ENCODE data around the gene UBASH3B.
"Not testable (repeated sequence)": the region's sequence is repeated elsewhere in the genome, so short reads cannot be mapped to it uniquely, and the experiment has no call there.

The UBASH3B gene

DNA sequence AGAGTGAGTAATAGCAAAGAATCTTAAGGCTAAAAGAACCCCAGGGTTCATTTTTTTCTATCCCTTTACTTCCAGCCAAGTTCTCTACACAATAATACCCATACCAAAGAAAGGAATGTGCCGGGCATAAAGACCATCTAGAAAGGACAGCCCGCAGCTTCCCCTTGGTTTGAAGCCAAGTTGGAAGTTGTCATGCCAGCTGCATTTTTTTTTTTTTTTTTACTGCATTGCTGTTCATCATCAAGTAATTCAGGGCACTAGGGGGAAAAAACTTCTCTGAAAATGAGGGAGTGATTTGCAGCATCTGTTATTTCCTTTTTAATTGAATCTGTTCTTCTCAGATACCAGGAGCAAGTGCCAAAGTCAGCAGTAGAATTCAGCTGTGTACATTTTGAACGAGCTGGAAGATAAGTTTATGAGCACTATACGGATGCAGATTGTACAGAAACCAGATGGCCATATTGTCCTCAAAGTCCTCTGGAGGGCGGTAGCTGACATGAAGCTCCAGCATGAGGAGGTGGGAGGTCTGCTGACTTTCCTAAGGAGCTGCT is 56.4 kb downstream of the UBASH3B start:
- DNase-seq, result no peak

DNA sequence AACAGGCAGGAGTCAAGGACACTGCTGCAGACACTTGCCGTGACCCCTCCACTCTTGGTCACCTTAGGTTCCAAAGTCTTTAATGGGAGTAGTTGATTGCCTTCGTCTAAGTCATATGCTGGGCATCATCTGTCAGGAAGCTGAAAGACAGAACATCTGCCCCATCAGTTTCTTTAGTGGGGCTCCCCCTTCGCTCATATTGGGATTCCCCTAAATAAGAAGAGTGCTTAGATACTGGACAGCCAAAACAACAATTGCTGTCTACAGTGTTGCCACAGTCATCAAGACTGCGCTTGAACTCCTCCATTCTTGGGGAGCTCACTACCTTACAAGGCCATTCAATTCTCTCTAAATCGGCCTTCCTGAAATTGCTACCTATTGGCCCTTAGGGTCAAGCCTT is 58.5 kb downstream of the UBASH3B start:
- no peak for DNase-seq

DNA sequence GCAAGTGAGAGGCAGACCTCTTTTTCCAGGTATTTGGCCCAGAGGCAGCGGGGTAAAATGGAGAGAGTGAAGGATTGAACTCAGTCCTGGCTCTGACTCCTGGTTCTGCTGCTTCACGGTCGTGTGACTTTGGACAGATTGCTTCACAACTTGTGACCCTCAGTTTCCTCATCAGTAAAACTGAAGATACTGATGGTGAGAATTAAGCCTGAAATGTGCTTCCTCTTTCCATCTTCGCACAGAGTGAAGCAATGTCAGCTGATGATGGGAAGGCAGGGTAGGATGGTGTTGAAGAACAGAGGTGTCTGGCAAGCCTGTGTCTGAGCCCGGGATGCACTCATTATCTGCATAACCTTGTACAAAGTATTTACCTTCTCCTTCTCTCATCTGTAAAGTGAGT is 59.0 kb downstream of the UBASH3B start:
- no peak for DNase-seq

DNA sequence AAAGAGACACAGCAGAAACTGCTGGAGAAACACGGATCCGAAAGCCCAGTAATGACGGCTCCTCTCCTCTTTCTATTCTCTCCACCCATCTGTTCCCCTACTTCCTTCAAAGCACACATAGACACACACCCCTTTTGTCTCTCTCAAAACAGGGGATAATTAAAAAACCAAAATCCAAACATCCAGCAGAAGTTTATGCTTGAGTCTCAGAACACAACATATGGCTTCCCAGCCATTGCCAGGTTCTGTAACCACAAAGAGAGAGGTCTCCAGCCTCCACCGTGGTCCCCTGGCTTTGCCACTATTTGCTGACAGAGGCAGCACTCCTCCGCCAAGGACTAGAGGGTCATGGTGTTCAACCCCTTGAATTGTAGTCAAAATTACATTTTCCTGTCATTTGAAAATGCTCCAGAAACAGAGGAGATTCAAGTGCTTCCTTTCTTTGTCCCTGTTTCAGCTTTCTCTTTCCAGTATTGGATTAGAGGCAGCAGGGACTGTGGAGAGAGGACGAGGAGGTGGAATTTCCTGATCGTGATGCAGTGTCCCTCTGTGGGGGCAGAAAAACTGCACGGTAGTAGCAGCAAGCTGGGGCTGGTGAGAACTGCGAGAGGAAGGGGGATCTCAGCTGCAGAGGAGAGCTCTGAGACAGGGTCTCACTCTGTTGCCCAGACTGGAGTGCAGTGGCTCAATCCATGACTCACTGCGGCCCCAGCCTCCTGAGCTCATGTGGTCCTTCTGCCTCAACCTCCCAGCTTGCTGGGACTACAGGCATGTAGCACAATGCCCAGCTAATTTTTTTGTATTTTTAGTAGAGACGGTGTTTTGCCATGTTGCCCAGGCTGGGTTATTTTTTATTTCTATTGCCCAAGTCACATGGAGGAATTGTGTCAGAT is 60.3 kb downstream of the UBASH3B start:
- no peak for DNase-seq

DNA sequence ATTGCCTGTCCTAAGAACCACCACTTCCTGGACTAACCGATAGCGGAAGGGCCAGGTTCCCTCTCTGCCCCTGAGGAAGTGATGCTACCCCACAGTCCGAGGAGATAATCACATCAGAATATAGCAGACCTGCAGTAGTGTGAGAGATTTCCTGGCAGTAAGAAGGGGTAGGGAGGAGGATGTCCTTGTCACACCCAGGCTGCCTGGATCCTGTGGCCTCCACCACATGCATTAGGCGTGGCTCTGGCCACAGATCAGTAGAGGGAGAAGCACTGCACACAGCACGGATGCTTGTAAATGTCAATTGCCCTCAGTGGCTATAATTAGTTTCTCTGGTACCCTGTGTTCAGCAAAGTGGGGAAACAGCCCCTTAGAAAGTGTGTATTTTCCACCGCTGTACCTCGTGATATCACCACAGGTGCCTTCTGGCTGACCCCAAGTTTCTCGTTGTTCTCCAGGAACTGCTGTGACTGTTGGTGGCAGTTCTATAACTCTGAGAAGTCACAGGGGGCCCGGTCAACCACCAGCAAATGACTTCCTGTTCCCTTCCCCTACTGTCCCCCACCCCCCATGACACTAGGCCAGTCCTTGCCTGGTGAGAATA is 61.8 kb downstream of the UBASH3B start:
- no peak for DNase-seq

DNA sequence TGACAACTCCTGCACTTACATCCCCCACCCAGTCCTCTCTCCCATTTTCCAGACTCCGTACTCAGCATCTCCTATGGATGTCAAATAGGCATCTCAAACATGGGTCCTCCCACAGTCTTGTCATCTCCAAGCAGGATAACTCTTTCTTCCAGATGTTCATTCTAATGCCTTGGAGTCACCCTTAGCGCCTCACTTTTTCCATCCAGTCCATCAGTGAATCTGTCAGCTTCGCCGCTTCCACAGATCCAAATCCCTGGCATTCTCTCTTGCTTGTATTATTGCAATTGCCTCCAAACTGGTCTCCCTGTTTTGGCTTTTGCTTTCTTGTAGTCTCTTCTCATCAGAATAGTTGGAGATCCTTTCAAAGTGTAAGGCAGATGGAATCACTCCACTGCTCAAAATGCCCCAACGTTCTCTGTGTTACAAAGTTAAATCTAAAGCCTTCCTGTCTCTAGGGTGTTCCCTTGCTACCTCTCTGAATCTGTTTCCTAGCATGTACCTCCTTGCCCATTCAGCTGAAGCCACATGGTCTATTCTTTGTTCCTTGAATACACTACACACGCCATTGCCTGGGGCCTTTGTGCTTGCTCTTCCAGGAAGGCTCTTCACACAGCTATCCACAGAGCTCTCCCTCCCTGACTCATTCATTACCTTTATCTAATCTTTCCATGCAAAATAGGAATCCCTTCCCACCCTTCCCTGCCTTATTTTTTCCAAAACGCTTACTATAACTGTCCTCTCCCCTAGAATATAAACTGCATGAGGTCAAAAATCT is 64.8 kb downstream of the UBASH3B start:
- DNase-seq, result no peak

DNA sequence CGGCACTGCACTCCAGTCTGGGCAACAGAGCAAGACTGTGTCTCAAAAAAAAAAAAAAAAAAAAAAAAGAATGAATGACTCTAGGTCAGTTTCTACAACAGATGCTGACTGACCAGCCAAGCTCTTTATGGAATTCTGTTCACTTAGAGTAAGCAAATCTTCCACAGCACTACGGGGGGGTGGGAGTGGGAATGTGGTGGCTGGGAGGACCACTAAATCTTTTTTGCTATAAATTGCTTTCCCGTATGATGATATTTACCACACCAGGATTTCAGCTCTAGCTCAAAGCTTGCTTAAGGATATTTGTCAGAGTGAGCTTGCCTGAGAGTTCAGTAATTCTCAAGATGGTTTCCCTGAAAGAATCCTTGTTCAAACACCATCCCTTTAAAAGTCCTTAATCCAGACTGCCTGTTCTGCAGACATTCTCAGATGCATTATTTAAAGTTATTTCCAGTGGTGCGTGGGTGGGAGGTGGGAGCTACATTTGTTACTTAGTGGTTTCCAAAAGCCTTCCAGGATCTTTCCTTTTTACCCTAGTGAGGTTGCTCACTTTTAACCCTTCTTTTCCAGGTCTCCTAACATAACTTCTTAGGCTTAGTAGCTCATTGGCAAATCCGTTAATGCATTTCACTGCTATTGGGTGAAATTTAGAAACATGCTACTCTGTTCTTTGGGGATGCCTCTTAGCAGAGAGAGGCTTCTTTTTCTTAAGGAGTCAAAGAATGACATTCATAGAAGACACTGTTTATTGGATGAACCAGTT is 65.9 kb downstream of the UBASH3B start:
- no peak for DNase-seq

DNA sequence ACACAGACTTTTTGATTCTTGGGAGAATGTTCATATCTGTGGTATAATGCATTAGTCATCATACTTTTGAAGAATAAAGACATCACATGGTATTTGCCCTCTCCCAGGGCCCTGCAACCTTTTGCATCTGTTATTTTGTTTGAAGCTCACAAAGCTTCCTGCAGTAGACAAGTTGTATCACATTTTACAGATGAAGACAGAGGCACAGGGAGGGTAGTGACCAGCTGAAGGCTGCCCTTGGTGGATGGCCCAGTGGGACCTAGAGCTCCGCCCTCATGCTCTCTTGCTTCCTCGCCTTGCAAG is 66.4 kb downstream of the UBASH3B start:
- DNase-seq, result no peak

DNA sequence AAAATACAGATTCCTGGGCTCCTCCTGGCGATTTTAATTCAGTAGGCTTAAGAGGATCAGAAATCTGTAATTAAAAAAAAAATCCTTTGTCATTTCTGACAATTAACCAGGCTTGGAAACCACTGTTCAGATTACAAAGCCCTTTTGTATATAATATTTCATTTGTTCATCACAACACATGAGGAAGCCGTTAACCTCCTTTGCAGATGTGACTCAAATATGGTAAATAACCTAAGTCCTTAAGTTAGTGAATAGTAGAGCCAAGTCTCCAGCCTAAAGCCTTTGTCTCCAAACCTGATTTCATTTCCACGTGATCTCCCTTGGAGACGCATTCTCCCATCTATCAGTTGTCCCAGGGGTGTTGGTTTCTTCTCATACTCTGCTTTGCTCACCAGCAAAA is 67.6 kb downstream of the UBASH3B start:
- no peak for DNase-seq

DNA sequence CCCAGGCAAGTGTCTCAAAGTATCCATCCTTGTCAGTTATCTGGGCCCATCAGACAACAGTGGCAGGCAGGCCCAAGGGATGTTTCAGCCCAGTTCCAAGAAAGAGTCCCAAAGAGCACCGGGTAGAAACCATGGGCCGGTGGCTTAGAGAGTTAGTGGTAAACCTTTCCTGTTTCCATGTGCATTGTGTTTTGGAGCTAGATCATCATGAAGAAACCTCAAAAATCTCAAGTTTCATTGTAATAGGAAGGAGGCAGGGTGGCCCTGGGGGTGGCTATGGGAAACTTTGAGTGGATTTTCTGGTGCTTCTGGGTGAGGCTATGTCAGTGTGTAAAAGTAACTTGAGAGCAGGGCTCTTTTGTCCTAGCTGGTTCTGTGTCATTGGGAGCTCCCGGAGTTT is 68.1 kb downstream of the UBASH3B start:
- no peak for DNase-seq

DNA sequence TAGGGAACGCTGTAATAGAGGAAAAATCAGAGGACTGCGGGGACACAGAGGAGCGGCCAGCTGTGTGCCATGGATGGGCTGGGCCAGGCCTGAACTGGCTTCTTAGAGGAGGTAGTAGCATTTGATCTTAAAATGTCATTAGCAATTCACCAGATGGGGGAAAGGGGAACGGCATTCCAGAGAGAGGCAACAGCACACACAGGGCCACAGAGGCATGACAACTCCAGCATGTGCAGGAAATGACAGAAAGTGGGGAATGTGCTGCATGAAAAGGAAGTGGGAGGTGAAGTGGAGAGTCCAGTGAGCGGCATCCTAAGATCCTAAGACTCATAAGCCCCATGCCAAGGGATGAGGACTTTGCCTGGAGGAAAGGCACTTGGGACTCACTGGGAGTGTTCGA is 69.0 kb downstream of the UBASH3B start:
- no peak for DNase-seq

DNA sequence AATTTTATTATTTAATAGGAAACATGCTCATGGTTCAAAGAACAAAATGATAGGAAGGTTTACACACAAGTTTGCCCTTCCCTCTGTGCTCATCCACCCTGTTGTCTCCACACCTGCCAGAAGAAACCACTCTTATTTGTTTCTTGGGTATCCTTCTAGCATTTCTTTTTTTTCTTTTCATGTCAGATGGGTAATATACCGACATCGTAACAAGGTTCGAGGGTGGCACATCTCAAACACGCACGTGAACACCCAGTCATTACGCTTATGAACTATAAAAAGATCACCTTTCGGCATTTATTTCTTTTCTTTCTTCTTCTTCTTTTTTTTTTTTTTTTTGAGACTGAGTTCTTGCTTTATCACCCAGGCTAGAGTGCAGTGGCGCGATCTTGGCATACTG is 70.5 kb downstream of the UBASH3B start:
- no peak for DNase-seq

DNA sequence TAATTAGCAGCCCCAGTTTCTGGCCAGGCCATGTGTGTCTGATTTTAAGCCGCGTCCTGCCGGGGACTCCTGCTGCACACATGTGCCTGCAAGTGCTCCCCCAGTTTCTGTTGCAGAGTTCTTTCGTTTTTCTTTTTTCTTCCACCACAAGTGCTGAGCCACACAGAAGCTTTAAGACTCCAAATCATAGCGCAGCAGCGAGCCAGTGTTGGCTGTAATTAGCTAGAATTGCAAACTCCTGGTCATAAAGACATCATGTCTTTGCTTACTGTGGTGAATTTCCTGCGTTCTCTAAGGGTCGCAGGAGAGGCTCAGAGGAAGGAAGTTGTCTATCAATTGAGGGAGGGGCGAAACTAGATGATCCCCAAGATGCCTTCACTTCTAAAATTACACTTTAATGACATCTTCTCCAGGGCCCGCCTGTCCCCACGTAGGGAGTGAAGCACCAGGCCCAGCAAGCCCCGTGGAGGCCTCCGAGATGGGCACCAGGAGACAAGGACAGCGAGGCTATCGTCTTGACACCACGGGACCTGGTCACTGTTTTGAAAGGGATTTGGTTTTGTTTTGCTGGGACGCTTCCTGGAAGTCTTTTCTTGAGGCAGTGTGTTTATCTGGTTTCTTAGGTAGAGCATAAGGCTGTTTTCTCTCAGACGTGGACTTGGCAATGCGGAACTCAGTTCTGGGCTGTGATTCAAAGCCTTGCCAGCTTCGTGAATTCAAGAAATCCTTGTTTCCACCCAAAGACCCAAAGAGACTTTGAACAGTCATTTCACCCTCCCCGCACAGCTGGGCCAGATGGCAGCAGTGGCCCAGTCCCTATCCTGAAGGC is 71.8 kb downstream of the UBASH3B start:
- DNase-seq, result no peak

DNA sequence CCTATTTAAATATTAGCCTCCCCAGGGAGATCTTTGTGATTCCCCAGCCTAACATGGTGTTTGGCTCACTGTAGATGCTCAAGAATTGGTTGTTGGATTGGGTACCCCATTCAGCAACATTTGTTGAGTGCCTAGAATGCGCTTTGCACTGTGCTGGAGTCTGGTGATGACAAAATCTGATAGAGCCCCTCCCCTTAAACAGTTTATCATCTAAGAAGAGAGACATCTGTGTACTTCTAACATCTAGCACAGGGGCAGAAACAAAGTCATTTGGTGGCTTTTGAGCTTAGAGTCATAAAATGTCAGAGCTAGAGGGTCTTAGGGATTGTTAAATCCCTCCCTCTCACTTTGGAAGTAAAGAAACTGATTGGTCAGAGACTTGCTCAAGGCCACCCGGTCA is 73.0 kb downstream of the UBASH3B start:
- DNase-seq, result no peak

DNA sequence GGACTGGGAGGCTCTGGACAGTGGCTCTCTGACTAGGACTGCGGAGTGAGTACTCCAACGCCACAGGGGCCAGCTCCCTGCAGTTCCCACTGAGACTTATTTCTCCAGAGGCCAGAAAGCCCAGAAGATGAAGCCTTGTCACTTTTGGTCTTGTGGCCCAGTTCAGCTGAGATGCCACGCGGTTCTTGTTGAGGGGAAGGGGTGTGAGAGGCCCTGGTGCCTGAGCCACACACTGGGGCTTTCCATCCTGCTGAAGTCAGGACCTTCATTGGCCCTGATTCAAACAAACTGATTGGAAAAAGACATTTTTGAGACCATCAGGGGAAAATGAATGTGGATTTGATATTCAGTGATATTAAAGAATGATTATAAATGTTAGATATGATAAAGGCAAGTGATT is 73.6 kb downstream of the UBASH3B start:
- DNase-seq, result no peak

DNA sequence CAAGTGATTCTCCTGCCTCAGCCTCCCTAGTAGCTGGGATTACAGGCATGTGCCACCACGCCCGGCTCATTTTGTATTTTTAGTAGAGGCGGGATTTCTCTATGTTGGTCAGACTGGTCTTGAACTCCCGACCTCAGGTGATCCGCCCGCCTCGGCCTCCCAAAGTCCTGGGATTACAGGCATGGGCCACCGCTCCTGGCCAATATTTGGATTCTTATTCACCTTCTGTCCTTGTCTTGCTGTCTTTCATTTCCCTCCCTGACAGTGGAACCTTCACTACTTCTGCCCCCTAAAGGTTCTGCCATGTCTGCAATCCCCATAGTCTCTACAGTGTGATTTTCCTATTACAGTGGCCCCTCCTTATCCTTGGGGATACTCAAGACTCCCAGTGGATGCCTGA is 75.2 kb downstream of the UBASH3B start:
- not testable (repeated sequence) for DNase-seq

DNA sequence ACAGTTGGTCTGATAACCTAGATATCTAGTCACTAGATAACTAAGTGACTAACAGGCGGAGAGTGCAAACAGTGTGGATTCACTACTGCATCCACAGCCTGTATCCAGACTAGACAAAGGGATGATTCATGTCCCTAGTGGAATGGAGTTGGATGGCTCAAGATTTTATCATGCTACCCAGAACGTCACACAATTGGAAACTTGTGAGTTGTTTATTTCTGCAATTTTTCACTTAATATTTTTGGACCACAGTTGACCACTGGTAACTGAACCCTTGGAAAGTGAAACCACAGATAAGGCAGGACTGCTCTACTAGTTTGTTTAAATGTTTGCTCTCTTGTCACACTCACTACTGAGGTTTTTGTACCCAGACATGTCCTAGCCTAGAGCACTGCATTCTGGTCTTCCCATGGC is 76.0 kb downstream of the UBASH3B start:
- no peak for DNase-seq

DNA sequence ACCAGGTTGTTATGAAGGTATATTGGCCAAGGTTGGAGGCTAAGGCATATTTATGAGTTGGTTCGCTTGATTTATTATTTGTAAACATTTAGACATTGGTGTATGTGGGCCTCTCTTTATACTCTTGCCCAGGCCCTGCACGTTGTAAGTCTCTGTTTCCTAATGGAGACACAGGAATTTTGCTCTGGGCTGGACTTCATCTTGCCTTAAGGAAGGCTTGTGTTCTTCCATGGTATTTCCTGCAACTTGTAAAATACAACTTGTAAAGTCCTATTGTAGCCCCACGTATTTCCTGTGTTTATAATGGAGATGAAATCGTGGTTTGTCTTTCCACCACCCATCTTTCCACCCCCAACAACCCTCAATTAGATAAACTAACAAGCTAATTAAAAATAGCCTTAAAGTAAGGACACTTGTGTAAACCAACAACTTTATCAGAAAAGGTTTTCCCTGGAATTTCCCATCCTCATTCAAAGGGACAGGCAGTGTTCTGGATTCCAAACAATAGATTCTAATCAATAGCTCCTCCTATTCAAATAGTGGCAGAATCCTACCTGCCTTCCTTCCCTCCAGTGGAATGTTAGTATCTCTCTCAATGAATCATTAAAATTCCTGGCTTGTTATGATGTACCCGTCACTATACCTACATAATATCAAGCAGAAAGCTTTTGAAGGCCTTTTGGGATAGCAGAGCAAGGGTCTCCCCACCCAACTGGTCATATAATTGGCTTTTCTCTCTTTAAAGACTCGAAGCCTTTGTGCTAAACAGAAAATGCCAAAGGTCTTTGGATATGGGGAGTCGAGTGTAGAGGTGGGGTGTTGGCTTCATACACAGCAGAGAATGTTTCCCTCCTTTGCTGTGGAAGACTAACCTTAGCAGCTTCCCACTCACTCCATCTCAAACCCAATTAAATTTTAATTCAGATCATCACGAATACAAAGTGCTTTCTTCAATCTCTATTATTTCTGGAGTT is 77.1 kb downstream of the UBASH3B start:
- no peak for DNase-seq

DNA sequence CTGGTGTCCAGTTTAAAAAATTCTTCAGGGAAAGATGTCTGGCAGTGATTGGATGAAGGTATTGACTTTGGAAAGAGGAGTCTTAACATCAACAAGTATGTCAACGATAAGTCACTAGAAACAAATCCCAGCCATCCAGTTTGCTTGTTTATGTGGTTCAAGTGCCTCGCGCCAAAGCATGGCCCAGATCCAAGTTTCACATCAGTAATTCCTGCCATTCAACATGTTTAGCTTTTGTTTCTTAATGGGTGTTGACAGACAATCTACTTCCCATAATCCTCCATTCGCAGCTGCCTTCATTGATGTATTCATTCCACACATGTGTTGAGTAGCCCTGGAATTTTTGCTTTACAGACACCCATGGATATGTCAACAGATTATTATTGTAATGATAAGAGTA is 77.8 kb downstream of the UBASH3B start:
- no peak for DNase-seq

DNA sequence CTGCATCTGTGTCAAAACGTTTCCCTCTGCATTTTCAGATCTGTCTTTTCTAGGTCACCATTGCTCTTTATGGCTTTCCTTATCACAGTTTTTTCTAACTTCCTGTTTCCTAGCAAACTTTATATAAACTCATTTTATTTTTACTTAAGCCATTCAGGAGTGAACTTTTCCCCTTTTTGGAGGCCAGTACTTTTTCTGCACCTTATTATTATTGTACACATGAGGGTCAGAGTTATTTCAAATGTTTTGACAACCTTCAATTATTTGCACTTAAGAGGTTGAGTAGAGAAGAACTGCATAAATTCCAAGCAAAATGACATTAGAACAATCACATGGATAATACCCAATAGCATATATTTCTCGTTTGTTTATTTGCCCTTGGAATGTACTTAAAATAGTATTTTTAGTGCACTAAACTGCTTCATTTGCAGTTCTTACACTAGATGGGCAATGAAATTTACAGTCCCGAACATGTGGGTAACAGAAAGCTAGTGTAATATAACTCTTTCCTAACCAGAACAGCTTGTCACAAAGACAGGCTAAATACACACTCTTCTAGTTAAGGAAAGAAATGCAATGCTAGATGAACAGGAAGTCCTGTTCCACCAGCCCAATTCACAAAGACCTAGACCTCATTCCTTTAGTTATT is 79.5 kb downstream of the UBASH3B start:
- no peak for DNase-seq

Data from NCI-H82 (cell line).